ENCODE data around the gene KRTAP10-5.
"Not testable (repeated sequence)": the region's sequence is repeated elsewhere in the genome, so short reads cannot be mapped to it uniquely, and the experiment has no call there.

KRTAP10-5 gene

DNA sequence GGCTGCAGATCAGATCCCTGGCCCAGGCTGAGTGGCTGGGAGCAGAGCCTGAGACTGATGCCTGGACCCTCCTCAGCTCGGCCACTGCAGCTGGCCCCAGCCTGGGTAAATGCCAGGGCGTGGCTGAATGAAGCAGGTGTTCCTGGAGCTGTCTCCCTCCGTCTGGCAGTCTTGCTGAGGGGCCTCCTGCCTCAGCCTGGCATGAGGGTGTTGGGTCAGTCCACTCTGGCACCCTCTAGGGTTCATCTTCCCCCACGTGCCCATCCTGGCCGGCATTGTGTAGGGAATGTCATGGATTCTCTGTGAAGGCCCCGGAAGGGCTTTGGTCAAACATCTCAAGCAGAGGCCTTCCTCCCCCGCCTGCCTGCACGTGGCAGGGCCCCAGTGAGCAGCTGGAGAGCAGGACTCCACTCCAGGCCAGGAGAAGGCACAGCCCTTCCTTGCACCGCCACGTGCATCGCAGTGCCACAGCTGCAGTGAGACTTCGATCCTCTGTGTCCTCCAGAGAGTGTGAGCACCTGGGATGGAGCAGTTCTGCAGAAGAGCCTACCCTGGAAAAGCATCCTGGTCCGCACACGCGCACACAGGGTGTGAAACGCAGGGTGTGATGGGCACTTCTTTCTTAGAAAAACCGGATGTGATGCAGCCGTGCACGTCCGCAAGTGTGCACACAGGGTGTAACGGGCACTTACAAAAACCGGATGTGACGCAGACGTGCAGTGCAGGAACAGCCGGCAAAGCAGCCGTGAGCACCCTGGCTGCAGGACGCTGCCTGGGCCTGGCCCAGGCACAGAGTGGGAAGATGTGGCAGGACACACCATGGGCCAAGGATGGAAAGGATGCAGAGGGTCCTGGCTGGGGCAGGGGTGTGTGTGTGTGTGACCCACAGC is 11.5 kb downstream of the KRTAP10-5 start:
- no peak for DNase-seq

DNA sequence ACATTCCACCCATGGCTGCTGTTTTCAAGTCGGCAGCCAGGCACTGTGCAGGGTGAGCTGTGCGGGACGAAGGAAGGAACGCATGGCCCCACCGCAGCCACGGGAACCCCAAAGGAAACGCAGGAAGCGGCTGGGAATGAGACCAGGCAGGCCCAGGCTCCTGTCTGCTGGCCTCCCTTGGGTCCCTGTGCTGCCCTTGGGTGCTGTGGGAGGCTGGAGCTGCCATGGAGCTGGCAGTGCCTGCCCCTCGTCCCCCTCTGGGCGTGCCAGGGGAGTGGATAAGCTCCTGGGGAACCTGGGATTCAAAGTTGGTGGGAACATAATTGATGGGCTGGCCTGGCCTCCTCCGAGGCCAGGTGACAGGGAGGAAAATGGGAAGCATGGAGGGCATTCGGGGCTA is 12.1 kb downstream of the KRTAP10-5 start:
- DNase-seq, result no peak

DNA sequence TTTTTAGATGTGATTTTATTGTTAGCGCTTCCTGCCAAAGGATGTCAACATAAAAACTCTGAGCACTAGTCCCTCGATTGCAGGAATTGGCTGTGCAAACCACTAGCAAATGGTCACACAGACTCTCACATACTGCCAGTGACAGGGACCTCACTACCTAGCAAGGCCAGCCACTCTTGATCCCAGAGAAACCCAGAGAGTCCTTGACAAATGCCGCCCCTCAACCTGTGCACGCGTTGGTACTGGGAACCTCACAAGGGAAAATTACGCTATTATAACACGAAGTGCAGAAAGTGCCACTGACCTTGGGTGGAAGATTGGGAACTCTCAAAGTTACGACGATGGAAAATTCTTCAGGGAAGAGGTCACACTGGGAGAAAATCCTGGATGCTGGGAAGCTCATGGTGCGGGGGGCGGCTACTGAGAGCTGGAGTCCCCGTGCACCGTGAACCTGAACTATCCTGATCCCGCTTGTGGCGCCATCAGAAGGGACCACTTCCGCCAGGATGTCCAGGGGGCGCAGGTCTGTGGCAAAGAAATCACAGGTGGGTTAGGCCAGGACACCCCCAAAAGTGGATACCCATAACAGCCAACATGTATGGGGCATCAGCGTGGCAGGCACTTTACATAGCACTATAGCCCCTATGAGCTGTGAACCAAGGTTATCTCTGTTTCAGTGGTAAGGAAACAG is 12.8 kb downstream of the KRTAP10-5 start:
- DNase-seq, result no peak

DNA sequence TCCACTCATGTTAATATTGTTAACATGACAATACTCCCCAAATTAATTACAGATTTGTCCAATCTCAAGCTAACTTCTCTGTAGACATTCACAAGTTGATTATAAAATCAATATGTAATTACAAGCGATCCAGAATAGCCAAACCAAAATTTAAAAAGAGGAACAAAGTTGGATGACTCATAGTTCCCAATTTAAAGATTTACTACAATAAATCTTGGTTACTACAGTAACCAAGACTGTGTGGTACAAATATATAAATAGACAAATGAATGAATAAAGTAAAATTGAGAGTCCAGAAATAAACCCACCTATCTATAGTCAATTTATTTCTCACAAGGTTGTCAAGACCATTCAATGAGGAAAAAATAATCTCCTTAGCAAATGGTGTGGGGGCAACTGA is 14.0 kb downstream of the KRTAP10-5 start:
- DNase-seq, result no peak

DNA sequence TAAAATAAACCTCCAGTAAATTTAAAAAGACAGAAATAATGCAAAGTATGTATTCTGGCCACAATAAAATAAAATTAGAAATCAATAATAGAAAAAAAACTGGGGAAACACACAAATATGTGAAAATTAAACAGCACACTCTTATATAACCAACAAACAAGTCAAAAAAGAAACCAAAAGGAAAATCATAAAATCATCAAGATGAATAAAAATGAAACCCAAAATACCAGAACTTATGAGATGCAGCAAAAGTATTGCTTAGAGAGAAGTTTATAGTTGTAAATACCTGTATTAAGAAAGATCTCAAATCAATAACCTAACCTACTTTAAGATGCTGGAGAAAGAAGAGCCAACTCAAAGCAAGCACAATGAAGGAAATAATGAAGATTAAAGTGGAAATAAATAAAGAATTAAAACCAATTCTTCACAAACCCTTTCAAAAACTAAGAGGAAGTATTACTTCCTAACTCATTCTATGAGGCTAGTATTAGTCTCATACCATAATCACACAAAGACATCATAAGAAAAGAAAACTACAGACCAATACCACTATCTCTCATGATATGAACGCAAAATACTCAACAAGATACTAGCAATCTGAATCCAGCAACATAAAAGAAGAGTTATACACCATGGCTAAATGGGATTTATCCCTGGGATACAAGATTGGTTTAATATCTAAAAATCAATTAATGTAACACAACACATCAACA is 15.4 kb downstream of the KRTAP10-5 start:
- no peak for DNase-seq

DNA sequence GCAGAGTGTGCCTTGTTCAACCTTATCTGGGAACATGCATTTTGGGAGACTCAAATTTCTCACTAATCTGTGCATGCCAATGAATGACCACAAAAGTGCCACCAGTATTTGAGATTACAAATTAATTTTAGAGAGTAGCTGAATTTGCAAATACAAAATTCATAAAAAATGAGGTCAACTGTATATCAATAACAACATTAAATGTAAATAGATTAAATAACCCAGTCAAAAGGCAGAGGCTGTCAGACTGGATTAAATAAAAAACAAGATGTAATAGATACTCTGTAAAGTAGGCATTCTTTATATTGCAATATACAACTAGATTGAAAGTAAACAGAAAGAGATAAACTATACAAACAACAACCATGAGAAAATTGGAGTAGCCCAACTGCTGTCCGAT is 16.3 kb downstream of the KRTAP10-5 start:
- DNase-seq, result no peak

DNA sequence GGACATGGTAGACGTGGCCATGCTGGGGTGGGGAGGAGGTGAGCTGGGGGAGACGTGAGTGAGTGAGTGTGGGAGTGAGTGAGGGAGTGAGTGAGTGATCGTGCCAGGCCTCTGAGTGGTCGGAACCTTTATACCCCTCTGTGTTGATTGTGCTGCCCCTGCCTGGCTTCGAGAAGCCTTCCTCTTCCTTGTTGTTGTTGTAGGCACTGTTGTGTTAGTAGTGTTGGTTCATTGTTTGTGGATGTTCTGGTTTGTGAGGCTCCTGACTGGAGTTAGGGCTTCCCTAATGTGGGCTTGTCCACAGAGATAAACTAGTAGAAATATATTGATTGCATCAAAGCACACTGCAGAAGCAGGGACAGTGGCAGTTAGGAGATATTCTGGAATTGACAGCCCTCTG is 21.7 kb downstream of the KRTAP10-5 start, which contains the start of gene KRTAP10-3:
KRTAP10-3 (minus strand) TSS at position 101 of the 400 bp plus-strand sequence; CDS start at position 21, 80 bp downstream.
- no peak for DNase-seq

DNA sequence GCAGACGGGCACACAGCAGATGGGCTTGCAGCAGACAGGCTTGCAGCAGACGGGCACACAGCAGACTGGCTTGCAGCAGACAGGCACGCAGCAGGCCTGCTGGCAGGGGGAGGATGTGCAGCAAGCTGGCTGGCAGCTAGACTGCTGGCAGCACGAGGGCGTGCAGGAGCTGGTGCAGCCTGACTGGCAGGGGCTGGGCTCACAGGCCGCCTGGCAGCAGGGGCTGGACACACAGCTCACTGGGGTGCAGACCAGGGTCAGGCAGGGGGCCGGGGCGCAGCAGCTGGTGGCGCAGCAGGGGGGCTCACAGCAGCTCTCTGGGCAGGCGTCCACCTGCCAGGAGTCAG is 22.1 kb downstream of the KRTAP10-5 start:
- DNase-seq, result not testable (repeated sequence)

DNA sequence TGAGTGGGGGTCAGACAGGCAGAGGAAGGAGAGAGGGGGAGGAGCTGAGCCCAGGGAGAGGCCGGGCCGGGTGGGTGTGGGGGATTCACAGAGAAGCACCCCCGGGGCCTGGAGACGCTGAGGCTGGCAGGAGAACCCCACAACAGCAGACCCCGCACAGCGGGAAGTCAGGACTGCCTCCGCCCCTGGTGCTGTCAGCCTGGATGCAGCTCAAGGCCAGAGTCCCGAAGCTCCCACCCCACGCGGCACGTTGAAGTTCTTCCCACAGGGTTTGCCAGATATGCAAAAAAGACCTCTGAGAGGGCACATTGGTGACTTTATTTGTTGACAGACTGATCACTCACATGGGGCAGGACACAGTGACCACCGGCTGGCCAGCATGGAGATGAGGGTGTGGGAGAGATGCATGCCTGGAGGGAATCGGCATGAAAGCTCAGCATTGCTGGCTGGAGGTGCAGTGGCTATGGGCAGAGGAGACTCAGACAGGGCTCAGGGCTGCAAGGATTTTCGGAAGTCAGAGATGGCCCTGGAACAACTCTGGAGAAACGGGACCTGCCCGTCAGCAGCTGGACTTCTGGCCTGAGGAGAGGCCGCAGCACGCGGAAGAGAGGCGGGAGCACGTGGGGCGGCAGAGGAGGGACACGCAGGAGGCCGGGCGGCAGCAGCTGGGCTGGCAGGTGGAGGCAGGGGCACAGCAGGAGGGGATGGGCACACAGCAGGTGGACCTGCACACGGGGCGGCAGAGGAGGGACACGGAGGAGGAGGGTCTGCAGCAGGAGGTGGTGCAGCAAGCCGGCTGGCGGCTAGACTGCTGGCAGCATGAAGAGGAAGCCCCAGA is 22.7 kb downstream of the KRTAP10-5 start:
- DNase-seq, result no peak

DNA sequence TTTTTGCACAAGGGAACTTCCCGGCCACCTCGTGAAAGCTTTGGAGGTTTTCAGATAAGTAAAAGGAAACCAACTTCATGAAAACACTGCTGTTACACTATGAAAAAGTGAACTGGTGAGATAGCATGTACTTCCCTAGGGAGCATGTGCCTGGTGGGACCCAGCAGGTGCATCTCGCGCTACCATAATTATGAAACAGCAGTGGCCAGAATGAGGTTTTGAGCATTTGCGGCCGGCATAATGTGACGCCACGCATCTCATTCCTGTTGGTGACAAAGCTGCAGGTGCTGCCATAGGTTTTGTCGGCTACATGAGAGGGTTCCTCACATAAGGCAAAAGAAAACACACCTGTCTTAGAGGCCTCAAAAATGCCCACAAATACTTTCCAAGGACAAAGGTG is 23.5 kb downstream of the KRTAP10-5 start:
- DNase-seq, result no peak

DNA sequence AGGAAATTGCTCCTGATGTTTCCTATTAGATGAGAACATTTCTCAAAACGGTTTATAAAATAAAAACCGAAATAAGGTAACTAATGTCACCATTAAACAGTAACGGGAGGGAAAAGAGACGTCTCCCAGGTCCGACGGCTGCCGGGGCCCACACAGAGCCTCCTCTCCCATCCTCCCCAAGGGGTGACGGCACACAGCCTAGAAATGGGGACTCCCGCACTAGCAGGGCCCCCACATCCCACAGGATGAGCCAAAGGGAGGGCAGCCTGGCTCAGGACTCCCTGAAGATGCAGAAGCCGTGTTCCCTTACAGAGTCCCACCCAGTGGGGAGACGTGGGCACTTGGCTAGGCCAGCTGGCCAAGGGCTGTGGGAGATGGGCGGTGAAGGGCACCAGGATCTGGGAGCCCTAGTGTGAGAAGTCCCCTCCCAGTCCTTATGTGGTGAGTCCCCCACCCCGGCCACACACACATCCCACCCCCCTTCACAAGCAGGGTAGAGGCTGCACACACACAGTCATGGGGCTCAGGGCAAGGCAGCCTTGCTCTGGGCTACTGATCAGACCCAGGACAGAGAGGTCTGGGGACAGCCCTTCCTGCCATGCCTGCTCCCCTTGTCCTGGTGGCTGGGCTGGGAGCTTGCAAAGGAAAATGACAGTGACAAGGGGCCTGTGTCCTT is 25.1 kb downstream of the KRTAP10-5 start:
- no peak for DNase-seq

DNA sequence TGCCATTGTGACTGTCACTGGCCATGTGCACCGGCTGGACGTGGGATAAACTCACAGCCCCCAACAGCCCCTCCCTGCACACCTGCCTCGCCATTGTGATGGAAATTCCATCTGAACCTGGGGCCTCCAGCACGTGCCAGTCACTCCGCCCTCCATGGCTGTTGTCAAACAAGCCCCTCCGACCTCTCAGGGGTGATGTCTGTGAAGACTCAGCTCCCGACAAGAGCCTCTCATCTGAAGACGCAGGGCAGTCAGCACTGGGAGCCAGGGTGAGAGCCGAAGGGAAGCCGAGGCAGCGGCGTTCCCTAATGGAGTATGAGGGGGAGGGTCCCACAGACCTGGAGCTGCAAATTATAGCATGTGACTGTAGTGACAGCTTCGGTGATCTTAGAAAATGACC is 27.7 kb downstream of the KRTAP10-5 start:
- no peak for DNase-seq

DNA sequence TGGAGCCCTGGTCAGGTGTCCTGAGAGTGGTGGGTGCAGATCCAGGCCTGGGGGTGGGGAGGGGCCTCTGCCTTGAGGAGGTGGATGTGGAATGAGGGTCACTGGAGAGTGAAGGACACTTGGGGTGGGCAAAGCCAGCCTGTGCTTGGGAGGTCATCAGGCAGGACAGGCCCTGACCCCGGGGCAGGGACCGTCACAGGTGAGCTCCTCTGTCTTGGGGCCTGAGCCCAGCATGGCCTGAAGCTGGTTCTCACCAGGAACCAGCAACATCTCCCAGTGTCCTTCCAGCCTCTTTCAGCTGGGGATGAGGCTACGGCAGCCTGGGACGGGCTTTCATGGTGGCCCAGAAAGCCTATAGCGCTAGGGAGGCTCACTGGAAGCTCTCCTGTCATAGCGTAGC is 28.3 kb downstream of the KRTAP10-5 start:
- no peak for DNase-seq

DNA sequence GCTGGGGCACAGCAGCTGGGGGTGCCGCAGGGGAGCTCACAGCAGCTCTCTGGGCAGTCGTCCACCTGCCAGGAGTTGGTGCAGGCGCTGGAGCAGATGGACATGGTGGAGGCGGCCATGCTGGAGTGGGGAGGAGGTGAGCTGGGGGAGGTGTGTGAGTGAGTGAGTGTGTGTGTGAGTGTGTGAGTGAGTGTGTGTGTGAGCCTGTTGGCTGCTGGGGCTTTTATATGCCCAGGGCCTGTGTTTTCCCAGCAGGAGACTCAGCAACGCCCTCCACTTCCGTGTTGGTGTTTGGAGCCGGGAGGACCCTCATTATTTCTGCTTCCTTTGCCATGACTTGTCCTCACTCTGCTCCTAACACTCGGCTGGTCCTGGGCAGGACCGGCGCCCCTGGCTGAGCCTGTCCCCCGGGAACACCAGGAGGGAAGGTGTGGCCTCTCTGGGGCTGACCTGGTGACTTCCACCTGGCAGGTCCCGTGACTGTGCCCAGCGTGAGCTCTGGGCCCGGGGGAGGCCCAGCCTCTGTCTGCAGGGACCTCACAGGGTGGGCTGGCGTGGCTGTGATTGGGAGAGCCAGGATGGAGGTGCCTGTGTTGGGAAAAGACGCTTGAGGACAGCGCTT is 29.0 kb downstream of the KRTAP10-5 start, which contains the start of gene KRTAP10-2:
KRTAP10-2 (minus strand) TSS at position 166 of the 622 bp plus-strand sequence; CDS start at position 119, 47 bp downstream.
- DNase-seq, result no peak

DNA sequence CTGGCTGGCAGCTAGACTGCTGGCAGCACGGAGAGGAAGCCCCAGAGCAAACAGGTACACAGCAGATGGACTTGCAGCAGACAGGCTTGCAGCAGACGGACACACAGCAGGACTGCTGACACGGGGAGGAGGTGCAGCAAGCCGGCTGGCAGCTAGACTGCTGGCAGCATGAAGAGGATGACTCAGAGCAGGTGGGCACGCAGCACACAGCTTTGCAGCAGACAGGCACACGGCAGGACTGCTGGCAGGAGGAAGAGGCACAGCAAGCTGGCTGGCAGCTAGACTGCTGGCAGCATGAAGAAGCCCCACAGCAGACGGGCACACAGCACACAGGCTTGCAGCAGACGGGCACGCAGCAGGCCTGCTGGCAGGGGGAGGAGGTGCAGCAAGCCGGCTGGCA is 29.6 kb downstream of the KRTAP10-5 start:
- DNase-seq, result no peak

DNA sequence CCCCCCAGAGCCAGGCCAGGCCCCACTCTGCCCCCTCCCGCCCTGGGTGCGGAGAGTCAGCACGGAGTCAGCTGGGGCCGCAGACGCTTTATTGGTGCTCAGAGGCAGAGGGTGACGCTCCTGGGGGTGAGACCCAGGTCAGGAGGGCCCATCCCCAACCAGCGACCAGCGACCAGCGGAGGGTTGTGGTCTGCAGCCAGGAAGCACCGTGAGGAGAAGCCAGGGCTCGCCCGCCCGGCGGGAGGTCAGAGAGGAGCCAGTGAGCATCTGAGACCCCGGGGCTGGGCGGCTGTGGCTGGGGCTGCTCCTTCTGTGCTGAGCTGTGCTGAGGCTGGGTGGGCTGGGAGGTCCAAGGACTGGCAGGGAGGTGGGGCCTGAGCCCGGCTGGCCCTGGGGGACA is 30.1 kb downstream of the KRTAP10-5 start:
- DNase-seq, result not testable (repeated sequence)

DNA sequence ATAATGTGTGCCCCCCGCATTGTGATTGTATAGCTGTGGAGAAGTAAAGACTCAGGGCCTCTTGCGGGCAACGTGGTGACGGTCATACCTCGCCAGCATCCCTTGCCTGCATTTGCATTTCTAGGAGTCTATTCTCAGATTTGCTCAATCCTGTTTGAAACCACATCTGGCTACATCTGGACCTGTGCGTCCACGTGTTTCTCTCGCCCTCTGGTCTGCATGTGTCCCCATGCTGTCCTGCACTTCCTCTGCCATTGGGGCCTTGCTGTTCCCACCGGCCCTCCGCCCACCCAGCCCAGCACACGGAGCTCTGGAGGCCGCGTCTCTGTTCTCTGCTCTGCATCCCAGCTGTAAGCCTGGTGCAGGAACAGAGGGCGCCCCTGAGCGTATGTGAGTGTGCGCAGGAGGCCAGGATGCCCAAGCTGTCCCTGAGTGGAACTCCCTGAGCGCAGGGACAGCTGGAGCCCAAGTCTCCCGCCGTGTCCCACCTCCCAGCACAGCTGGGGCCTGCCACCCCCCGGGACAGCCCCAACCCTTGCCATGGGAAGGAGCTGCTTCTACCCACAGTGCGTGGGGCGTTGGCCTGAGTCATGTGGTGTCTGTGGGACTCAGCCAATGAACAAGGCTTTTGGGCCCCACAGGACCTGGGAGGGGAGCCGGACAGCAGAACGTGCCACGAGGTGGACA is 30.7 kb downstream of the KRTAP10-5 start:
- no peak for DNase-seq

DNA sequence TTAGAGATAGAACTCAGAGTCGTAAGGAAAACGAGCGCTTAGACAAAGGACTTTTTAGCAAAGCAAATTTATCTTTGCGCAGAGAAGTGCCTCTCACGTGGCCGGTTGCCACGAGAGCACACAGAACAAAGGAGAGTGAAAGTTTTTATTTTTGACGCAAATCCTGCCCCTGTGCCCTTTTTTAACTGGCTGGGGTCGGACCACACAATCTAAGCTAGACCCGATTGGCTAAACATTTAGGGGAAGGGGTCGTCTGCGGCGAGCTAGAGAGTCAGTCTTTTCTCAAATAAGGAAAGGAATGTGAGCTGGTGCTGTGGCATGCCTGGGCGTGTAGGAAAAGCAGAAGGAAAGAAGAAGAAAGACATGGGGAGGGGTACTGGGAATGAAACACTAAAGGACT is 31.5 kb downstream of the KRTAP10-5 start:
- DNase-seq, result no peak

DNA sequence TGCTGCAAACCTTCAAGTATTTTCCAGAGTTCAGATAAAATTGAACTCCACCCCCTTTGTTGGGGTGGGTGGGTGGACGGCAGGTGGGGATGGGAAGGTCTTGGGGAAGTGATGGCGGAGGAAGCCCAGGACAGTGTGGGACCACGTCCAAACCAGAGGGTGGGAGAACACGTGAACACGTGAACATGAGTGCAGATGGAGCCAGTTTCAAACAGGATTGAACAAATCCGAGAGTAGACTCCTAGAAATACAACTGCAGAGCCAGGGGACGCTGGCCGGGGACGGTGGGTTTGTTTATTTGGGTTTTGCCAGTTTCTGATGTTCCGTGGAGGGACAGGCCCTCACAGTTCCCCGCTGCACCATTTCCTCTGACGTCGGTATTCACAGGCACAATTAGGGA is 32.0 kb downstream of the KRTAP10-5 start:
- DNase-seq, result no peak

DNA sequence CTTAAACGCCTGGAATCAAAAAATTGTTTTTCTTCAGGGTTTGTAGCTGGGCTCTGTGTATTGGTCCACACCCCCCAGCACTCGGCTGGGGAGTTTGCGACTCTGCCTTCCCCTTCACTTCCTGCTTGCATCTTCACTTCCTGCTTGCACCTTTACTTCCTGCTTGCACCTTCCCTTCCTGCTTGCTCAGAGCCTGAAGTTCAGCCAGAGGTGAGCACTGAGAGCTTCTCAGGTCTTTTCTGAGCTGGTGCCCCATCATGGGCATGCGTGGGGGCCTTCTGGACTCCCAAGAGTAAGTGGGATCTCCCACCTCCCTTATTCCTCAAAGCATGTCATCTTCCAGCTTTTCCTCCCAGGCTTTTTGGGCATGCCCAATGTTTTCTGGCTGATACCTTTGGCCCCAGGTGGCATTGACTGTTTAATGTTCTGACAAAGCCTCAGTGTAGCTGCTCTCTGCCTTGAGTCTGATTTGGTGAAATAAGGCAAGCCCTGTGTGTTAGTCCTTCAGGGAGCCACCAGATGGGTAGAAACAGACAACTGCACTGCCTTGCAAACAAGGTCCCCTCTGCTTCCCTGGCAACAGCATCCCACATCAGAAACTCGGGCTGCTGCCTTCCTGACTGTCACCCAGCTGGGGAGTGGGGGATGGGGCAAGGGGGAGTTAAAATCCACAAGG is 32.6 kb downstream of the KRTAP10-5 start:
- DNase-seq, result no peak
